ENCODE results near the gene ZNF208.

GRCh38 chr19:21947775-21948174 lies 63.0 kb downstream of the ZNF208 start:
- TF ChIP-seq CTCF (conservative IDR thresholded peaks at IDR 0.05 in 1 of 2, IDR thresholded peaks at IDR 0.05 in 1 of 2; ENCODE audit: low read depth in 1 of 2, low read length in 2 of 2) = no peak
- no peak for TF ChIP-seq EZH2 (IDR thresholded peaks at IDR 0.05; ENCODE audit: low read length, missing control alignments)
